Mucosa of stomach (tissue), 1 donor: ENCODE measurements around the gene NKTR.
"Not testable (repeated sequence)": the region's sequence is repeated elsewhere in the genome, so short reads cannot be mapped to it uniquely, and the experiment has no call there.

Experiments
- H3K27me3 ChIP-seq: one replicate; pipeline ENCODE4 v1.7.0; 2013; ENCODE audit warnings: mild to moderate bottlenecking, low read length; ENCODE audit not compliant: control insufficient read depth, insufficient read depth
- H3K36me3 ChIP-seq: one replicate; pipeline ENCODE4 v1.7.0; 2013; ENCODE audit warnings: low read length; ENCODE audit not compliant: control insufficient read depth, insufficient read depth
- H3K4me1 ChIP-seq: one replicate; pipeline ENCODE4 v1.7.0; 2013; ENCODE audit warnings: mild to moderate bottlenecking, low read length; ENCODE audit not compliant: control insufficient read depth, insufficient read depth
- H3K4me3 ChIP-seq: one replicate; pipeline ENCODE4 v1.7.0; 2013; ENCODE audit warnings: low read length
- H3K9ac ChIP-seq: one replicate; pipeline ENCODE4 v1.7.0; 2013; ENCODE audit warnings: mild to moderate bottlenecking, low read length, moderate library complexity
- H3K9me3 ChIP-seq: one replicate; pipeline ENCODE4 v1.7.0; 2013; ENCODE audit warnings: mild to moderate bottlenecking, low read length, moderate library complexity; ENCODE audit not compliant: control insufficient read depth
- donor health status: Pancreatic carcinoma.

The NKTR gene

DNA sequence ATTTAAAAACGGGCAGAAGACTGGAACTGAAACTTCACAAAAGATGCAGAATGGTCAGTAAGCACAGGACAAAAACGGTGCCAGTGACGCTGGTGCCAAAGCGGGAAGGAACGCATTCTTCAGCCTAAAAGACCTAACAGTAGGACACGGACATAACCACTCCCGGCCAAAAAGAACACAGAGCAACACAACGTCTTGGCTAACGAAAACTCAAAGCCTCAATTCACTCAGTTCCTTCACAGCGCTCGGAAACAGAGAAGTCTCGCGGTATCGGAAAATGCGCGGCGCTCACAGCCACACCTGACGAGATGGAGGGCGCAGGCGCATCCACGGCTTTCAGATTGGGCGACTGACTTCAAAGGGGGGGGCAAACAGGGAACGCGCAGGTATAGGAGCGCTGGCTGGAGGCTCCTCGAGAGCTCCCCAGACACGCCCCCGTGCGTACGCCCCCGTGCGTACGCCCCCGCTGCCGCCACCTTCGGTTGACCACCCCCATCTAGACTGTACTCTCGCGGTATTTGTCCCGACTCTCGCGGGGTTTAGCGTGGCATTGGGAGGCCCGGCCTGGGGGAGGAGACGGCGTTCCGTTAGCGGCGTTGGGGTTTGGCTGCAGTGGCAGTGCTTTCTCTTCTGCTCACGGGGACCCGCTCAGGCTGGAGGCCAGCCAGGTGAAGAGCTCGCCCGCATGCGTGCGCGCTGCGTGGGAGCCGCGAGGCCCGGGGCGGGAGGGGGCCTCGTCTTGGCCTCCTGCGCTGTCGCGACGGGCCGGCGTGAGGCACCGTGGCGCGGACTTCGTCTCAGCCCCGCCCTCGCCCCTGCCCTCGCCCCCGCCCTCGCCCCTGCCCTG lies at the start of gene NKTR:
Gene NKTR, plus strand, starts transcription at position 576 of the 847 bp plus-strand sequence. CDS start 321 bp downstream, outside the sequence.
- peaks cover 14% of the 10 kb centered on the region for H3K4me1 ChIP-seq
- no peaks in the 10 kb centered on the region for H3K36me3 ChIP-seq
- H3K9me3 ChIP-seq, result no peaks in the 10 kb centered on the region
- peak within 1 kb of the TSS; percentile 78 for H3K9ac ChIP-seq
- peak within 1 kb of the TSS; percentile 64 for H3K4me3 ChIP-seq
- H3K27me3 ChIP-seq, result no peaks in the 10 kb centered on the region

DNA sequence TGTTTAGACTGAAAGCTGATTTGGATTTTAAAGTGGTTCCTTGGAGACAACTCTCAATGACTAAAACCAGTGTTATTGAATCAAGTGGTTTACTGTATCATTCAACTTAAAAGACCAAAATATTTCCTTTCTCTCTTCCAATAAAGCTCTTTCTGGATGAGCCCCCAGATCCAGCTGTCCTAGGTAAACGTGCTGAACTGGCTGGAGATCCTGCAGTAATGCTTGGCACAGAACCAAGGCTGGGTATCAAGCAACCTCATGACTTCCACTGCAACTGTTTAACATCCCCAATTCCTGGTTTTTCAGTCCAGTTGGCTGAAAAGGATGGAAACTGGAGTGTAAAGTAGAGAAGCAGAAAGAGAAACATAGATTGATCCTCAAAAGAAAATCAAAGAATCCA lies 47.7 kb upstream of the NKTR start:
- Histone ChIP-seq H3K9me3 (no peaks in the 10 kb centered on the region), H3K9ac (no peak overlapping the region), H3K4me3 (no peak overlapping the region), H3K4me1 (no peaks in the 10 kb centered on the region), H3K27me3 (no peaks in the 10 kb centered on the region), H3K36me3 (peaks cover 7% of the 10 kb centered on the region)

DNA sequence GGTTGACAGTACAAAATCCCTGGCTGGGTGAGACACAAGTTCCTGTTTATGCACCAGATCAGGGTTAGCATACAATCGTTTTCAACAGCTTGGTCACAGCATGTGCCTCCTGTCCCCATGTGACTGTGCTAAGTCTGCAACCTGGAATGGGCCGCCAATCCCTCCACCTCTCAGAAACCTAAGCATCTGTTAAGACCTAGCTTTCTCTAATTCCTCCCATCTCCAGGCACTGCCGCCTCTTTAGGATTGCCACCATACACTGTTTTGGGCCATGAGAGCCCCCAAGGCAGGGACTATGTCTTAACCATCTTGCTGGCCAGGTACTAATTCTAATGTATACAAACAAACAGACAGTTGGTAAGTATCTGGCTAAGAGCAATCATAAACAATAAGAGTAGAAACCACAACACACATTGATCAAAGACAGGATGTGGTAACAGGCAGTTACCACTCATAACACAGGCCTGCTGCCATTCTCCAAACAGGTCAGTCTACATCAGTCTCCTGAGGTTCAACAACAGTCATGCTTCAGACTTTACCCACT lies 44.3 kb upstream of the NKTR start:
- H3K27me3 ChIP-seq, result no peaks in the 10 kb centered on the region
- H3K9ac ChIP-seq, result no peak overlapping the region
- no peaks in the 10 kb centered on the region for H3K4me1 ChIP-seq
- no peak overlapping the region for H3K4me3 ChIP-seq
- H3K9me3 ChIP-seq, result no peaks in the 10 kb centered on the region
- H3K36me3 ChIP-seq, result peaks cover 7% of the 10 kb centered on the region

DNA sequence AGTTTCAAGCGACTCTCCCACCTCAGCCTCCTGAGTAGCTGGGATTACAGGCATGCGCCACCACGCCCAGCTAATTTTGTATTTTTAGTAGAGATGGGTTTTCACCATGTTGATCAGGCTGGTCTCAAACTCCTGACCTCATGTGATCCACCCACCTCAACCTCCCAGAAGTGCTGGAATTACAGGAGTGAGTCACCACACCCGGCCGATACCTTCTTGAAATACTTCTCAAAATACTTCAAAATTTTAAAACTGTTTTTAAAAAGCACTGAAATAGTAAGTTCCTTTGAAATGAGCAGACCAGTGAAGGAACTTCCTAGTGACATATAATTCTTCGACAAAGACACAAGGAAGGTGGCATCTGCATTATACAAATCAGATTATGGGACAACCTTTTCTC lies 43.7 kb upstream of the NKTR start:
- H3K4me1 ChIP-seq, H3K36me3 ChIP-seq, H3K9ac ChIP-seq, H3K27me3 ChIP-seq, H3K9me3 ChIP-seq, H3K4me3 ChIP-seq: not testable (repeated sequence)

DNA sequence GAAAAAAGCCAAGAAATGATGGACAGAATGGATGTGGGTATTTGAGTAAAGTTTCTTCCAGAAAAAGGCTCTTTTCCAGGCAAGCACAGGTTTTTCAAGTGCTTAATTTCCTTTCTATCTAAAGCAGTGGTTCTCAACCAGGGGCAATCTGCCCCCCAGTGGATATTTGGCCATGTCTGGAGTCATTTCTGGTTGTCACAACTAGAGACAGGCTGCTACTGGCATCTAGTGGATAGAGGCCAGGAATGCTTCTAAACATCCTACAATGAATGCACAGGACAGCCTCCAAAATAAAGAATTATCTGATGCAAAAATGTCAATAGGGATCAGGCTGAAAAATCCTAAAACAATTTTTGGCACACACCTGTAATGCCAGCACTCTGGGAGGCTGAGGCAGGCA lies 42.6 kb upstream of the NKTR start:
- no peak overlapping the region for H3K4me3 ChIP-seq
- no peaks in the 10 kb centered on the region for H3K4me1 ChIP-seq
- no peaks in the 10 kb centered on the region for H3K9me3 ChIP-seq
- no peaks in the 10 kb centered on the region for H3K27me3 ChIP-seq
- peaks cover 7% of the 10 kb centered on the region for H3K36me3 ChIP-seq
- no peak overlapping the region for H3K9ac ChIP-seq

DNA sequence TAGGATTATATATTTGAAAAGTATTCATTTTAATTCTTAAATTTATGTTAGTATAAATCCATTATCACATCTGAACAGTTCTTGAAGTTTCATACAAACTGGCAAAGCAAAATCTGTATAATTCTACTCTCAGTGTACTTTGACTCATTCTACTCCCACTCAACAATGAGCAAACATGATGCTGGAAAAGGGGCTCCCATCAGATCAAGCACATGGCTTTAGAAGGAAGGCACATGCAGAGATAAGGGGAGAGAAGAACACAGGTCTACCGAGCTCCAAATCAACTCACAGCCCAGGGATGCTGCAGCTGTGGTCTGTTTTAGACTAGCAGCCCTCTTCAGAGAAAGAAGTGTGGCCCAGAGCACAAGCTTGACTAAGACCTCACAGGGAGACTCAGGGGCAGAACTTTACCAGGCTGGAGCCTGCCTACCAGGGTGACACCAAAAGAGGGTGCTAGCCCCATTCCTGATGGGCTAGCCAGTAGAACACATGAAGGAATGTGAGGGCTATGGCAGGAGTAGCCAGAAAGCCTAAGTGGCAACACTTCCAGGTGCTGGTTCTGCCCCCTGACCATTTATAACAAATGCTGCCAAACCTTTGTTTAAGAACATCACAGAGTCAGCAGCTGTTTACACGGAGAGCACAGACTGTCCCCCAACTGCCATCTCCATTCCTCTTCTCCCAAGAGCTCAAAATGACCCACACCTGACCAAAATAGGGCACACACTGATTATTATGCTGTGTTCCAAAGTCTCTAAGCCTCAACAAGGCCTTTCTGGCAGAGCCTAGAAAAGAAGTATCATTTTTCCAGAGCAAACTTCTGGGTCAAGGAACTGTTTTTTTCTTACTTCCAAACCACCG lies 38.2 kb upstream of the NKTR start:
- Histone ChIP-seq H3K4me3 (no peak overlapping the region), H3K9me3 (no peaks in the 10 kb centered on the region), H3K4me1 (no peaks in the 10 kb centered on the region), H3K36me3 (no peaks in the 10 kb centered on the region), H3K27me3 (no peaks in the 10 kb centered on the region), H3K9ac (no peak overlapping the region)

DNA sequence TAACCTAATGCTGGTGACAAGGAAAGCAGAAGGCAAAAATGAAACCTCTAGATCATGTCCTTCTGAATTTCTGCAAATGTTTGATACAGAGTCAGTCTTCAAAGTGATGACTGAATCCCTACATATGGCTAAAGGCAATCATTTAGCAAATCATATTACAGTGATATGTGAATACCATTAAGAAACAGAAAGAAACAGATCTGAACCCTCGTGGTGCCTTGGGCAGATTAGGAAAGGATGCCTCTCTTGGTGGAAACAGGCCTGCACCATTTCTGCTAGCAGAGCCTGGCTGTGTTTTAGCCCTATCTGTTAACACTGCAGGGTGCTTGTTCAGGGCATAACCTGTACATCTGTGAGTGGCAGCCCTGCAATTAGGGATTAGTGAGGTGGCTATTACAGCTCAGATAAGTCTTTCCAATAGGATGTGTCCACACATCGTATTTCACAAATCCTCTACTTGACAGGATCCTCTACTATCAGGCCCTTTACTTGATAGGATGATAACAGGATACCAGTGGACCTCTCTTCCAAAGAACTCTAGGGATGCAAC lies 30.8 kb upstream of the NKTR start:
- H3K36me3 ChIP-seq, result no peaks in the 10 kb centered on the region
- H3K9me3 ChIP-seq, result no peaks in the 10 kb centered on the region
- no peaks in the 10 kb centered on the region for H3K27me3 ChIP-seq
- no peak overlapping the region for H3K9ac ChIP-seq
- no peak overlapping the region for H3K4me3 ChIP-seq
- H3K4me1 ChIP-seq, result no peaks in the 10 kb centered on the region

DNA sequence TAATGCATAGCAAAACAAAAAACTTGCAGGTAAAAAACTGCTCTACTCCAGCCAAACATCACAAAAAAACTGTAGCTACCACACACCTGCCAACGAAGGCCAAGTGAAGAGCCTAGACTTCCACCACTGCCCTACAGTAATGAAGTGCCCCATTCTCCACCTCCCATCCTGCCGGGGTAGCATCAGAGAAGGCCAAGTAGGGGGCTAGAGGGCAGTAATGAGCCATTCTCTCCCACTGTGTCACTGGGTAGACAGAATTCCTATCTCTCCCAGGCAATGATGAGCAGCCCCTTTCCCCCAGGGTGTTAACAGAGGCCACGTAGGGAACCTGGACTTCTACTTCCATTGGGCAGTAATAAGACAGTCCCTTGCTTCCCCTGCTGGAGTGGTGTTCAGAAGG lies 28.2 kb upstream of the NKTR start:
- H3K9ac ChIP-seq, result no peak overlapping the region
- H3K36me3 ChIP-seq, result no peaks in the 10 kb centered on the region
- no peaks in the 10 kb centered on the region for H3K9me3 ChIP-seq
- H3K4me3 ChIP-seq, result no peak overlapping the region
- no peaks in the 10 kb centered on the region for H3K4me1 ChIP-seq
- H3K27me3 ChIP-seq, result no peaks in the 10 kb centered on the region

DNA sequence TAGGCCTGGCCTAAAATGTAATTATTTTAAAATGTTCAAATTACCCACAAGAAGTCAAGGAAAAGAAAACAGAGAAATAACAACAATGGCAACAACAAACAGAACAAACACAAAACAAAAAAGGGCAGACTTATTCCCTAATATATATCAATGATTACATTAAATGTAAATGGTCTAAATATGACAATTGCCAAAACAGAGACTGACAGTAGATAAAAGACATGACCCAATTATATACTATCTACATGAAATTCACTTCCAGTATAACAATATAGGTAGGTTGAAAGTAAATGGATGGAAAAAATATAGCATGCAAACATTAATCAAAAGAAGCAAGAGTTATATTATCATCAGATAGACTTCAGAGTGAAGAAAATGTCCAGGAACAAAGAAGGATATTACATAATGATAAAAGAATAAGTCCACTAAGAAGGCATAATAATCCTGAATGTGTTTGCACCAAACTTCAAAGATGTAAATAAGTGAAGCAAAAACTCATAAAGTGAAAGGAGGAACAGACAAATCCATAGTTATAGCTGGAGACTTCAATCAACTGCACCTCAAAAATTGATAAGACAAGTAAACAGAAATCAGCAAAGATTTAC lies 25.2 kb upstream of the NKTR start:
- no peaks in the 10 kb centered on the region for H3K4me1 ChIP-seq
- no peaks in the 10 kb centered on the region for H3K27me3 ChIP-seq
- H3K36me3 ChIP-seq, result no peaks in the 10 kb centered on the region
- H3K4me3 ChIP-seq, result no peak overlapping the region
- no peaks in the 10 kb centered on the region for H3K9me3 ChIP-seq
- H3K9ac ChIP-seq, result no peak overlapping the region

DNA sequence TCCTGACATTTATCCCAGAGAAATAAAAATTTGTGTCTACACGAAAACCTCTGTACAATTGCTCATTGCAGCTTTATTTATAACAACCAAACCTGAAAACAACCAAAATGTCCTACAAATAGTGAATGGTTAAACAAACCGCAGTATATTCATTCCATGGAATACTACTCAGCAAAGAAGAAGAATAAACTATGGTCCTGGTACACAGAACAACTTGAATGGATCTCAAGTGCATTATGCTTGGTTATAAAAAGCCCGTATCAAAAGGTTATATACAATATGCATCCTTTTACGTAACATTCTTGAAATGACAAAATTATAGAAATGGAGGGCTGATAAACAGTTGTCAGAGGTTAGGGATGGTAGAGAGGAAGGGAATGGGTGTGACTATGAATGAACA lies 22.4 kb upstream of the NKTR start:
- H3K9ac ChIP-seq, result no peak overlapping the region

DNA sequence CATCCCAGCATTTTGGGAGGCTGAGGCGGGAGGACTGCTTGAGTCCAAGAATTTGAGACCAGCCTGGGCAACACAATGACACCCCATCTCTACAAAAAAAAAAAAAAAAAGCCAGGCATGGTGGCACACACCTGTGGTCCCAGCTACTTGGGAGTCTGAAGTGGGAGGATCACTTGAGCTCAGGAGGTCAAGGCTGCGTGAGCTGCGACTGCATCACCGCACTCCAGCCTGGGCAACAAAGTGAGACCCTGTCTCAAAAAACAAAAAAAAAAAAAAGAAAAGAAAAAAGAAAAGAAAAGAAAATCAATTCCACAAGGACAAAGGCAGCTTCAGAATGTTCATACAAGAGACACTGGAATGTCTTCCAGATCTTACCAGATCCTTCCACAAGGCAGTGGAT lies 21.1 kb upstream of the NKTR start:
- not testable (repeated sequence) for H3K9ac ChIP-seq, H3K27me3 ChIP-seq, H3K4me3 ChIP-seq, H3K9me3 ChIP-seq, H3K36me3 ChIP-seq
- peaks cover 15% of the 10 kb centered on the region for H3K4me1 ChIP-seq

More for the DNA sequence above, 22.4 kb upstream of the NKTR start:
- Histone ChIP-seq H3K4me1 (peaks cover 15% of the 10 kb centered on the region), H3K27me3 (no peaks in the 10 kb centered on the region), H3K9me3 (no peaks in the 10 kb centered on the region), H3K36me3 (no peaks in the 10 kb centered on the region), H3K4me3 (no peak overlapping the region)

DNA sequence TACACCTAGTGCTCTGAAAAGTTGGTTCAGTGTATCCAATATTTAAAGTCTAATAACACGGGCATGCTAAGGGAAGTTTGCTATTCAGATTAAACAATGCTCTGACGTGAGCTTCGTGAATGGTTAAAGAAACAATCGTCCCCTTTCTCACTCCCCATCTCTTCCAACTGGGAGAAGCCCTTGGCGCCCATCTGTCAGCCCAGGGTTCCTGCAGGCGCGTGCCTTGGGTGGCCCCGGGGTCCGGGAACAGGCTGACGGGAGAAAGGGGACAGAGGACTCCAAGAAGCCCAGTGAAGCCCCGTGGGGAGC lies 19.1 kb upstream of the NKTR start:
- Histone ChIP-seq H3K27me3 (no peaks in the 10 kb centered on the region), H3K36me3 (no peaks in the 10 kb centered on the region), H3K4me3 (peak overlapping the region; percentile 32), H3K9ac (peak overlapping the region; percentile 53), H3K9me3 (no peaks in the 10 kb centered on the region), H3K4me1 (peaks cover 15% of the 10 kb centered on the region)
